ENCODE measurements around the gene PRPF31. TPM values are rescaled to one million over a fixed set of nuclear protein-coding genes. Genes with fewer than 3 reads are reported as not detected.
"Not testable (repeated sequence)": the region's sequence is repeated elsewhere in the genome, so short reads cannot be mapped to it uniquely, and the experiment has no call there.

PRPF31 gene
- total RNA-seq, 1 experiment from 2014 or later = 162 TPM

- no peak for DNase-seq (ENCODE audit: low spot score)
These were observed 47.3 kb downstream of the PRPF31 start for GRCh38 chr19:54162884-54163283.

- DNase-seq (ENCODE audit: low spot score) = no peak
These were observed 49.0 kb downstream of the PRPF31 start for GRCh38 chr19:54164369-54165068.

- no peak for DNase-seq (ENCODE audit: low spot score)
These were observed 49.7 kb downstream of the PRPF31 start for GRCh38 chr19:54165222-54165621.

GRCh38 chr19:54168174-54168917 is 52.8 kb downstream of the PRPF31 start:
- peak; percentile 93 for DNase-seq (ENCODE audit: low spot score)

GRCh38 chr19:54169149-54169740 is 53.7 kb downstream of the PRPF31 start:
- DNase-seq (ENCODE audit: low spot score) = no peak

- not testable (repeated sequence) for DNase-seq (ENCODE audit: low spot score)
These were observed 56.3 kb downstream of the PRPF31 start for GRCh38 chr19:54171736-54172431.

GRCh38 chr19:54172471-54173358 is 57.2 kb downstream of the PRPF31 start, which contains the start of gene TMC4:
Gene TMC4 (minus strand): TSS chr19:54173160. CDS start chr19:54173117, 43 bp downstream.
- peak; percentile 47 for DNase-seq (ENCODE audit: low spot score)

- no peak for DNase-seq (ENCODE audit: low spot score)
These were observed 57.8 kb downstream of the PRPF31 start for GRCh38 chr19:54173359-54173699.

- no peak for DNase-seq (ENCODE audit: low spot score)
These were observed 58.6 kb downstream of the PRPF31 start for GRCh38 chr19:54173951-54174834.

- DNase-seq (ENCODE audit: low spot score) = no peak
These were observed 63.2 kb downstream of the PRPF31 start for GRCh38 chr19:54178581-54179261.

- DNase-seq (ENCODE audit: low spot score) = no peak
These were observed 63.8 kb downstream of the PRPF31 start for GRCh38 chr19:54179262-54179852.

- DNase-seq (ENCODE audit: low spot score) = no peak
These were observed 64.4 kb downstream of the PRPF31 start for GRCh38 chr19:54179921-54180461.

GRCh38 chr19:54180691-54181091 is 65.1 kb downstream of the PRPF31 start:
- DNase-seq (ENCODE audit: low spot score) = no peak

Other genes with a start within 250 kb of the PRPF31 start
- gene MYADM, start 247.9 kb upstream of the PRPF31 start, total RNA-seq (2014; rRNA removed; shearing (Covaris generic)) = 34.9 and 49.7 TPM in 2 replicates
- 2.2 TPM in 1 of 2 replicates, not detected in the other for gene PRKCG, start 233.6 kb upstream of the PRPF31 start, total RNA-seq (2014; rRNA removed; shearing (Covaris generic))
- 0.07 TPM in 1 of 2 replicates, not detected in the other for gene CACNG7, start 206.5 kb upstream of the PRPF31 start, total RNA-seq (2014; rRNA removed; shearing (Covaris generic))
- gene CACNG8, start 152.8 kb upstream of the PRPF31 start, total RNA-seq (2014; rRNA removed; shearing (Covaris generic)) = 0.43 and 0.72 TPM in 2 replicates
- gene CACNG6, start 124.1 kb upstream of the PRPF31 start, total RNA-seq (2014; rRNA removed; shearing (Covaris generic)) = 6.3 and 7.5 TPM in 2 replicates
- gene VSTM1, start 51.9 kb upstream of the PRPF31 start, total RNA-seq (2014; rRNA removed; shearing (Covaris generic)) = not detected in 2 replicates
- not detected in 2 replicates for gene TARM1, start 34.4 kb upstream of the PRPF31 start, total RNA-seq (2014; rRNA removed; shearing (Covaris generic))
- gene OSCAR, start 15.0 kb upstream of the PRPF31 start, total RNA-seq (2014; rRNA removed; shearing (Covaris generic)) = 0.41 TPM in 1 of 2 replicates, not detected in the other
- 79.7 and 156 TPM in 2 replicates for gene NDUFA3, start 12.9 kb upstream of the PRPF31 start, total RNA-seq (2014; rRNA removed; shearing (Covaris generic))
- 49.9 and 53.8 TPM in 2 replicates for gene TFPT, start 97 bp upstream of the PRPF31 start, total RNA-seq (2014; rRNA removed; shearing (Covaris generic))
- 21.1 and 25.5 TPM in 2 replicates for gene CNOT3, start 22.0 kb downstream of the PRPF31 start, total RNA-seq (2014; rRNA removed; shearing (Covaris generic))
- gene LENG1, start 44.0 kb downstream of the PRPF31 start, total RNA-seq (2014; rRNA removed; shearing (Covaris generic)) = 18.7 and 21.1 TPM in 2 replicates
- gene TMC4, start 57.4 kb downstream of the PRPF31 start, total RNA-seq (2014; rRNA removed; shearing (Covaris generic)) = not detected in 2 replicates
- gene MBOAT7, start 73.8 kb downstream of the PRPF31 start, total RNA-seq (2014; rRNA removed; shearing (Covaris generic)) = 405 and 408 TPM in 2 replicates
- gene TSEN34, start 75.6 kb downstream of the PRPF31 start, total RNA-seq (2014; rRNA removed; shearing (Covaris generic)) = 222 and 277 TPM in 2 replicates
- 1,527 and 1,817 TPM in 2 replicates for gene RPS9, start 85.1 kb downstream of the PRPF31 start, total RNA-seq (2014; rRNA removed; shearing (Covaris generic))
- not detected in 2 replicates for gene LILRB3, start 107.3 kb downstream of the PRPF31 start, total RNA-seq (2014; rRNA removed; shearing (Covaris generic))
- gene LILRA6, start 127.0 kb downstream of the PRPF31 start, total RNA-seq (2014; rRNA removed; shearing (Covaris generic)) = not detected in 2 replicates
- gene LILRB5, start 141.5 kb downstream of the PRPF31 start, total RNA-seq (2014; rRNA removed; shearing (Covaris generic)) = not detected in 2 replicates
- not detected in 2 replicates for gene LILRB2, start 165.4 kb downstream of the PRPF31 start, total RNA-seq (2014; rRNA removed; shearing (Covaris generic))
- gene LILRA5, start 197.4 kb downstream of the PRPF31 start, total RNA-seq (2014; rRNA removed; shearing (Covaris generic)) = not detected in 2 replicates
- not detected in 2 replicates for gene LILRA4, start 223.4 kb downstream of the PRPF31 start, total RNA-seq (2014; rRNA removed; shearing (Covaris generic))
- gene LAIR1, start 249.2 kb downstream of the PRPF31 start, total RNA-seq (2014; rRNA removed; shearing (Covaris generic)) = not detected in 2 replicates

All from A172 (cell line).